SH-SY5Y (cell line): ENCODE results near the gene ST6GALNAC4.

Experiments used
- GATA2 ChIP-seq: IDR thresholded peaks from 2 replicates; pipeline ENCODE4 v1.6.1; 2011; ENCODE audit warnings: mild to moderate bottlenecking, low read depth, low read length
- GATA3 ChIP-seq: IDR thresholded peaks from 2 replicates; pipeline ENCODE4 v1.6.1; 2011; ENCODE audit warnings: low read depth, mild to moderate bottlenecking, low read length, moderate library complexity

- TF ChIP-seq GATA3 (no peak), GATA2 (no peak)
Measured at GRCh38 chr9:127873886-127874285, 43.0 kb downstream of the ST6GALNAC4 start.
